Natural killer cell (primary cell): ENCODE measurements around the gene NDEL1. TPM values are rescaled to one million over a fixed set of nuclear protein-coding genes. Genes with fewer than 3 reads are reported as not detected.

ENCODE experiments used
- ATAC-seq, 3 donors: fragments of 150-1000 bp in 2 of 3; fragments of 200-7000 bp in 1 of 3; cut with Tn5 transposase; 1 replicate in 1 of 3; 2 replicates in 2 of 3; pipeline ENCODE4 v1.10.0; 2021; ENCODE audit warnings: mild to moderate bottlenecking in 2 of 3, moderate library complexity in 2 of 3
- DNase-seq, 2 donors: peaks; one replicate each; pipeline versions ENCODE4 v3.0.0 to v3.0.0-alpha.2; 2013 to 2021; ENCODE audit warnings: mixed read lengths in 1 of 2
- H3K27ac ChIP-seq: one replicate; pipeline ENCODE4 v1.5.1; 2013; ENCODE audit warnings: mild to moderate bottlenecking, low read length
- H3K27me3 ChIP-seq: one replicate; pipeline ENCODE4 v1.6.1; 2013; ENCODE audit warnings: low read length; ENCODE audit not compliant: control insufficient read depth, insufficient read depth
- H3K36me3 ChIP-seq: one replicate; pipeline ENCODE4 v1.6.1; 2013; ENCODE audit warnings: low read length; ENCODE audit not compliant: control insufficient read depth, insufficient read depth
- H3K4me1 ChIP-seq: one replicate; pipeline ENCODE4 v1.6.1; 2013; ENCODE audit warnings: low read length; ENCODE audit not compliant: control insufficient read depth, insufficient read depth
- H3K4me3 ChIP-seq: one replicate; pipeline ENCODE4 v1.5.1; 2013; ENCODE audit warnings: low read length
- H3K9me3 ChIP-seq: one replicate; pipeline ENCODE4 v1.6.1; 2013; ENCODE audit warnings: low read length; ENCODE audit not compliant: control insufficient read depth, insufficient read depth
- H3K27ac Mint-ChIP-seq, 2 donors: one replicate each; pipeline ENCODE4 v1.8.0; 2022; ENCODE audit warnings: mild to moderate bottlenecking in 2 of 2, mixed read lengths in 2 of 2, moderate library complexity in 1 of 2
- H3K27me3 Mint-ChIP-seq, 2 donors: one replicate each; pipeline ENCODE4 v1.8.0; 2022; ENCODE audit warnings: low read depth in 2 of 2, mixed read lengths in 2 of 2
- H3K36me3 Mint-ChIP-seq: one replicate; pipeline ENCODE4 v1.8.0; 2022; ENCODE audit warnings: mixed read lengths
- H3K4me1 Mint-ChIP-seq, 2 donors: one replicate each; pipeline ENCODE4 v1.8.0; 2022; ENCODE audit warnings: mixed read lengths in 2 of 2
- H3K4me3 Mint-ChIP-seq: one replicate; pipeline ENCODE4 v1.8.0; 2022; ENCODE audit warnings: mild to moderate bottlenecking, moderate library complexity, mixed read lengths
- H3K9me3 Mint-ChIP-seq, 2 donors: one replicate each; pipeline ENCODE4 v1.8.0; 2022; ENCODE audit warnings: mixed read lengths in 2 of 2
- WGBS: methylation state at CpG from one replicate; pipeline ENCODE4 v1.1.7; 2013; ENCODE audit warnings: missing lambda C conversion rate; ENCODE audit not compliant: insufficient coverage; 5-methylcytosine and 5-hydroxymethylcytosine counted together
- intact Hi-C: fragments of 100-400 bp; cut with micrococcal nuclease; formaldehyde crosslinking; loops from one replicate; pipeline ENCODE4 v1.14.2; 2022
- total RNA-seq, 4 donors: library from RNA; stranded (reverse); fragments of 120-200 nt in 1 of 4; gene quantifications; one replicate each; pipeline versions ENCODE4 v1.2.3 to v1.2.4, GENCODE V29; 2013 to 2022
- TF ChIP-seq, protein P1 (sequence below): fragments of 200-600 bp; IDR thresholded peaks from one replicate; pipeline ENCODE4 v1.8.0; 2022; ENCODE audit warnings: antibody characterized with exemption

NDEL1 gene
- total RNA-seq, 3 donors from 2014 or later (not counting 1 experiment from before 2014, with no cell fraction given): 174 to 219 (median 193) TPM

DNA sequence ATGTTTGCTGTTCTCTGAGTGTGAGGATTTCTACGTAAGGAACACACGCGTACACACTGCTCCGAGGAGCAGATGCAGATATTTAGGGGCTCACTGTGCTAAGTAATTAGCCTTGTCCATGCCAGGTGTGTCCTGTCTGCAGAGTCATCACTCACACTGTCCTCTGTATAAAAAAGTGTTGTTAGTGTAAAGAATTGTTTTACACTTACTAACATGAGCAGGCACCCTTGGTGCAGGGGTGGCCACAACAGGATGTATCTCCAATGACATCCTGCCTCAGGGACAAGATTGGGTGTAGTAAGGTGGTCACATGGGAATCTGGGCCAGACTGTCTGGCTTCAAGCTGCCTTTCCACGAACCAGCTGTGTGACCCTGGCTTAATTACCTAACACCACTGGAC, 63.9 kb downstream of the NDEL1 start:
- H3K4me1 ChIP-seq: no peaks in the 10 kb centered on the region
- TF ChIP-seq, protein P1, sequence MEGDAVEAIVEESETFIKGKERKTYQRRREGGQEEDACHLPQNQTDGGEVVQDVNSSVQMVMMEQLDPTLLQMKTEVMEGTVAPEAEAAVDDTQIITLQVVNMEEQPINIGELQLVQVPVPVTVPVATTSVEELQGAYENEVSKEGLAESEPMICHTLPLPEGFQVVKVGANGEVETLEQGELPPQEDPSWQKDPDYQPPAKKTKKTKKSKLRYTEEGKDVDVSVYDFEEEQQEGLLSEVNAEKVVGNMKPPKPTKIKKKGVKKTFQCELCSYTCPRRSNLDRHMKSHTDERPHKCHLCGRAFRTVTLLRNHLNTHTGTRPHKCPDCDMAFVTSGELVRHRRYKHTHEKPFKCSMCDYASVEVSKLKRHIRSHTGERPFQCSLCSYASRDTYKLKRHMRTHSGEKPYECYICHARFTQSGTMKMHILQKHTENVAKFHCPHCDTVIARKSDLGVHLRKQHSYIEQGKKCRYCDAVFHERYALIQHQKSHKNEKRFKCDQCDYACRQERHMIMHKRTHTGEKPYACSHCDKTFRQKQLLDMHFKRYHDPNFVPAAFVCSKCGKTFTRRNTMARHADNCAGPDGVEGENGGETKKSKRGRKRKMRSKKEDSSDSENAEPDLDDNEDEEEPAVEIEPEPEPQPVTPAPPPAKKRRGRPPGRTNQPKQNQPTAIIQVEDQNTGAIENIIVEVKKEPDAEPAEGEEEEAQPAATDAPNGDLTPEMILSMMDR: no peak
- Mint-ChIP-seq H3K36me3 (no peaks in the 10 kb centered on the region), H3K9me3 (no peaks in the 10 kb centered on the region), H3K4me3 (no peak overlapping the region), H3K27ac (no peak overlapping the region), H3K27me3 (peaks cover 0 to 4% of the 10 kb centered on the region in 2 donors), H3K4me1 (no peaks in the 10 kb centered on the region)
- H3K27ac ChIP-seq: no peak overlapping the region
- no peaks in the 10 kb centered on the region for H3K9me3 ChIP-seq
- no peaks in the 10 kb centered on the region for H3K36me3 ChIP-seq
- no peak for DNase-seq
- intact Hi-C loops: no loop called here
- no peaks in the 10 kb centered on the region for H3K27me3 ChIP-seq
- WGBS: 83% methylated on average over 5 of the region's 5 CpGs
- no peak for ATAC-seq
- H3K4me3 ChIP-seq: no peak overlapping the region

DNA sequence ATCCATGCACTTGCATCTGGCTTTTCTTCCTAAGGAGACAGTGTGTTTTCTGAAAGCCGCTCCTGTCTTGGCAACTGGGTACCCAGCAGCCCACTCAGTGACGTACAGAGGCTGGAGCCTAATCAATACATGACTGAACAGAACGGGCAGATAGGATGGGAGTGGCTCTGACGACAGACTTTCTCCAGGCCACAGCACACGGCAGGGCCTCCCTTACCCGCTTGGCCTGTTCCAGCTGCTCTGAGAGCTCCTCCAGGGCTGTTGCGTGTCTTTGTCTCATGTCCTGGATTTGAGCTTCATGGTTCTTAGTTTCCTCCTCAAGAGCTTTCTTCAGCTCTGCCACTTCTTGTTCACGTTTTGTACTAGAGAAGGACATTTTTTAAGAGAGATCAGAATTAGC, 64.9 kb downstream of the NDEL1 start:
- H3K4me1 ChIP-seq: no peaks in the 10 kb centered on the region
- H3K4me1 Mint-ChIP-seq: no peaks in the 10 kb centered on the region
- no peak overlapping the region for H3K27ac Mint-ChIP-seq
- no peaks in the 10 kb centered on the region for H3K36me3 Mint-ChIP-seq
- H3K9me3 ChIP-seq: no peaks in the 10 kb centered on the region
- DNase-seq (no peak), ATAC-seq (no peak)
- H3K9me3 Mint-ChIP-seq: no peaks in the 10 kb centered on the region
- H3K27ac ChIP-seq: no peak overlapping the region
- TF ChIP-seq, protein P1: no peak
- no peaks in the 10 kb centered on the region for H3K36me3 ChIP-seq
- intact Hi-C loops: no loop called here
- H3K27me3 Mint-ChIP-seq: peaks cover 0 to 4% of the 10 kb centered on the region in 2 donors
- WGBS: 95% methylated on average over 7 of the region's 8 CpGs
- H3K4me3 Mint-ChIP-seq: no peak overlapping the region
- H3K4me3 ChIP-seq: no peak overlapping the region
- H3K27me3 ChIP-seq: no peaks in the 10 kb centered on the region

GRCh38 chr17:8502126-8502525, 66.4 kb downstream of the NDEL1 start:
- no peak overlapping the region for H3K4me3 ChIP-seq
- H3K9me3 ChIP-seq: no peaks in the 10 kb centered on the region
- no peaks in the 10 kb centered on the region for H3K4me1 ChIP-seq
- no peak overlapping the region for H3K27ac ChIP-seq
- 90% methylated on average over 5 of the region's 6 CpGs for WGBS
- TF ChIP-seq, protein P1: no peak
- no peak for ATAC-seq
- no peaks in the 10 kb centered on the region for H3K36me3 Mint-ChIP-seq
- no peaks in the 10 kb centered on the region for H3K27me3 ChIP-seq
- intact Hi-C loops: no loop called here
- H3K4me3 Mint-ChIP-seq: no peak overlapping the region
- H3K36me3 ChIP-seq: no peaks in the 10 kb centered on the region
- peaks cover 0 to 4% of the 10 kb centered on the region in 2 donors for H3K27me3 Mint-ChIP-seq
- no peaks in the 10 kb centered on the region for H3K9me3 Mint-ChIP-seq
- H3K27ac Mint-ChIP-seq: no peak overlapping the region
- DNase-seq: no peak
- H3K4me1 Mint-ChIP-seq: no peaks in the 10 kb centered on the region

DNA sequence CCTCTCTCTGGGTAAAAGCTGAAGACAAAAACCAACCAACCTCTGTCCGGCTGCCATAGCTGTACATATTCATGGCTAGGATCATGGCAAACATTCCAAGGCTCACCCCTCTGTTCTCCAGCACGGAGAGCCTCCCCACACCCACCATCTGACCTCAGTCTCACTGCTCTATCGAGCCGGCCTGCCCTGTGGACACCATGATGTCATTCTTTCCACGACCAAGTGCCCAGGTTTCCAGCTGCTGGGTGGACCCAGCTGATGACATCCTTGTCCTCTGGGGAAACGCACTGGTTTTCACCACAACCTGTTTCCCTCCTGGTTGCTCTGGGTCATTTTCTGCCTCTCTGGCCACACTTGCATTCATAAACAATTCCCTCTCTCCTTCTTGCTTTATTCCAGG, 67.7 kb downstream of the NDEL1 start:
- 87% methylated on average over 6 of the region's 6 CpGs for WGBS
- no peak overlapping the region for H3K4me3 Mint-ChIP-seq
- H3K27me3 Mint-ChIP-seq: peaks cover 0 to 4% of the 10 kb centered on the region in 2 donors

More for the DNA sequence above, 67.7 kb downstream of the NDEL1 start:
- Mint-ChIP-seq H3K9me3 (no peaks in the 10 kb centered on the region), H3K36me3 (no peaks in the 10 kb centered on the region), H3K4me1 (no peaks in the 10 kb centered on the region), H3K27ac (no peak overlapping the region)
- no peaks in the 10 kb centered on the region for H3K4me1 ChIP-seq
- no peak for ATAC-seq
- TF ChIP-seq, protein P1: no peak
- DNase-seq: no peak
- no peak overlapping the region for H3K4me3 ChIP-seq
- H3K36me3 ChIP-seq: no peaks in the 10 kb centered on the region
- no peaks in the 10 kb centered on the region for H3K27me3 ChIP-seq
- H3K9me3 ChIP-seq: no peaks in the 10 kb centered on the region
- intact Hi-C loops: no loop called here
- H3K27ac ChIP-seq: no peak overlapping the region
